ENCODE results near the gene GID8. TPM values are rescaled to one million over a fixed set of nuclear protein-coding genes. Genes with fewer than 3 reads are reported as not detected.

Gene GID8
- total RNA-seq, 1 donor: 31.9 TPM

- Histone ChIP-seq H3K9me3 (ENCODE audit: low read depth, low read length) (no peaks in the 10 kb centered on the region), H3K4me3 (ENCODE audit: low read length) (no peak overlapping the region), H3K4me1 (ENCODE audit: insufficient read depth, low read length) (peaks cover 42% of the 10 kb centered on the region), H3K27me3 (ENCODE audit: insufficient read depth, low read length) (peaks cover 37% of the 10 kb centered on the region)
These were observed 43.0 kb downstream of the GID8 start for GRCh38 chr20:62980970-62981369.

- H3K4me3 ChIP-seq (ENCODE audit: low read length): no peak overlapping the region
- H3K9me3 ChIP-seq (ENCODE audit: low read depth, low read length): no peaks in the 10 kb centered on the region
- H3K4me1 ChIP-seq (ENCODE audit: insufficient read depth, low read length): peaks cover 40% of the 10 kb centered on the region
- H3K27me3 ChIP-seq (ENCODE audit: insufficient read depth, low read length): peaks cover 37% of the 10 kb centered on the region
These were observed 44.5 kb downstream of the GID8 start for GRCh38 chr20:62982124-62983075.

GRCh38 chr20:62983210-62983609 is 45.3 kb downstream of the GID8 start:
- Histone ChIP-seq H3K27me3 (ENCODE audit: insufficient read depth, low read length) (peaks cover 36% of the 10 kb centered on the region), H3K4me1 (ENCODE audit: insufficient read depth, low read length) (peaks cover 32% of the 10 kb centered on the region), H3K9me3 (ENCODE audit: low read depth, low read length) (no peaks in the 10 kb centered on the region), H3K4me3 (ENCODE audit: low read length) (no peak overlapping the region)

- H3K4me3 ChIP-seq (ENCODE audit: low read length): no peak overlapping the region
- peaks cover 25% of the 10 kb centered on the region for H3K4me1 ChIP-seq (ENCODE audit: insufficient read depth, low read length)
- no peaks in the 10 kb centered on the region for H3K9me3 ChIP-seq (ENCODE audit: low read depth, low read length)
- H3K27me3 ChIP-seq (ENCODE audit: insufficient read depth, low read length): peaks cover 19% of the 10 kb centered on the region
These were observed 46.9 kb downstream of the GID8 start for GRCh38 chr20:62984666-62985443.

- peaks cover 20% of the 10 kb centered on the region for H3K4me1 ChIP-seq (ENCODE audit: insufficient read depth, low read length)
- no peak overlapping the region for H3K4me3 ChIP-seq (ENCODE audit: low read length)
- H3K27me3 ChIP-seq (ENCODE audit: insufficient read depth, low read length): peaks cover 14% of the 10 kb centered on the region
- H3K9me3 ChIP-seq (ENCODE audit: low read depth, low read length): no peaks in the 10 kb centered on the region
These were observed 47.5 kb downstream of the GID8 start for GRCh38 chr20:62985444-62985778.

GRCh38 chr20:62986257-62986800 is 48.4 kb downstream of the GID8 start:
- Histone ChIP-seq H3K9me3 (ENCODE audit: low read depth, low read length) (no peaks in the 10 kb centered on the region), H3K4me1 (ENCODE audit: insufficient read depth, low read length) (peaks cover 14% of the 10 kb centered on the region), H3K27me3 (ENCODE audit: insufficient read depth, low read length) (peaks cover 7% of the 10 kb centered on the region), H3K4me3 (ENCODE audit: low read length) (no peak overlapping the region)

- Histone ChIP-seq H3K4me1 (ENCODE audit: insufficient read depth, low read length) (peaks cover 6% of the 10 kb centered on the region), H3K27me3 (ENCODE audit: insufficient read depth, low read length) (peaks cover 3% of the 10 kb centered on the region), H3K4me3 (ENCODE audit: low read length) (no peak overlapping the region), H3K9me3 (ENCODE audit: low read depth, low read length) (no peaks in the 10 kb centered on the region)
These were observed 49.2 kb downstream of the GID8 start for GRCh38 chr20:62987114-62987513.

- H3K4me3 ChIP-seq (ENCODE audit: low read length): peak overlapping the region; percentile 23
- H3K9me3 ChIP-seq (ENCODE audit: low read depth, low read length): no peaks in the 10 kb centered on the region
- no peaks in the 10 kb centered on the region for H3K27me3 ChIP-seq (ENCODE audit: insufficient read depth, low read length)
- no peaks in the 10 kb centered on the region for H3K4me1 ChIP-seq (ENCODE audit: insufficient read depth, low read length)
These were observed 51.3 kb downstream of the GID8 start for GRCh38 chr20:62989201-62989601.

GRCh38 chr20:62990306-62990825 is 52.4 kb downstream of the GID8 start:
- H3K9me3 ChIP-seq (ENCODE audit: low read depth, low read length): no peaks in the 10 kb centered on the region
- no peaks in the 10 kb centered on the region for H3K27me3 ChIP-seq (ENCODE audit: insufficient read depth, low read length)
- H3K4me3 ChIP-seq (ENCODE audit: low read length): no peak overlapping the region
- H3K4me1 ChIP-seq (ENCODE audit: insufficient read depth, low read length): no peaks in the 10 kb centered on the region

GRCh38 chr20:62991196-62991807 is 53.4 kb downstream of the GID8 start:
- Histone ChIP-seq H3K27me3 (ENCODE audit: insufficient read depth, low read length) (no peaks in the 10 kb centered on the region), H3K4me1 (ENCODE audit: insufficient read depth, low read length) (no peaks in the 10 kb centered on the region), H3K9me3 (ENCODE audit: low read depth, low read length) (no peaks in the 10 kb centered on the region), H3K4me3 (ENCODE audit: low read length) (no peak overlapping the region)

- Histone ChIP-seq H3K9me3 (ENCODE audit: low read depth, low read length) (no peaks in the 10 kb centered on the region), H3K27me3 (ENCODE audit: insufficient read depth, low read length) (no peaks in the 10 kb centered on the region), H3K4me3 (ENCODE audit: low read length) (no peak overlapping the region), H3K4me1 (ENCODE audit: insufficient read depth, low read length) (no peaks in the 10 kb centered on the region)
These were observed 53.9 kb downstream of the GID8 start for GRCh38 chr20:62991863-62992262.

- Histone ChIP-seq H3K4me3 (ENCODE audit: low read length) (no peak overlapping the region), H3K27me3 (ENCODE audit: insufficient read depth, low read length) (no peaks in the 10 kb centered on the region), H3K9me3 (ENCODE audit: low read depth, low read length) (no peaks in the 10 kb centered on the region), H3K4me1 (ENCODE audit: insufficient read depth, low read length) (no peaks in the 10 kb centered on the region)
These were observed 56.0 kb downstream of the GID8 start for GRCh38 chr20:62993856-62994494.

GRCh38 chr20:62994869-62995281 is 56.9 kb downstream of the GID8 start:
- no peak overlapping the region for H3K4me3 ChIP-seq (ENCODE audit: low read length)
- H3K27me3 ChIP-seq (ENCODE audit: insufficient read depth, low read length): no peaks in the 10 kb centered on the region
- H3K9me3 ChIP-seq (ENCODE audit: low read depth, low read length): no peaks in the 10 kb centered on the region
- H3K4me1 ChIP-seq (ENCODE audit: insufficient read depth, low read length): no peaks in the 10 kb centered on the region

- no peak overlapping the region for H3K4me3 ChIP-seq (ENCODE audit: low read length)
- no peaks in the 10 kb centered on the region for H3K9me3 ChIP-seq (ENCODE audit: low read depth, low read length)
- no peaks in the 10 kb centered on the region for H3K4me1 ChIP-seq (ENCODE audit: insufficient read depth, low read length)
- H3K27me3 ChIP-seq (ENCODE audit: insufficient read depth, low read length): no peaks in the 10 kb centered on the region
These were observed 57.5 kb downstream of the GID8 start for GRCh38 chr20:62995481-62995880.

All from mononuclear cell (primary cell).